Gastroesophageal sphincter (tissue), 4 donors: Measurements from ENCODE around the gene COL4A2. TPM values are rescaled to one million over a fixed set of nuclear protein-coding genes. Genes with fewer than 3 reads are reported as not detected.
A peak's percentile ranks its signal among the peaks of the same experiment; 100 is the strongest.

Experiments used
- ATAC-seq: fragments of 150-250 bp; one replicate; pipeline ENCODE4 v1.9.1; 2016; ENCODE audit warnings: mild to moderate bottlenecking, moderate library complexity
- H3K27ac ChIP-seq, 4 donors: fragments of 200-600 bp; sonication (generic) in 3 of 4; 1 replicate in 3 of 4; 2 replicates in 1 of 4; pipeline ENCODE4 v1.5.1; 2016 to 2019
- H3K27me3 ChIP-seq: fragments of 200-600 bp; sonication (generic); one replicate; pipeline ENCODE4 v1.5.1; 2019
- H3K36me3 ChIP-seq, 2 donors: fragments of 200-600 bp; sonication (generic); one replicate each; pipeline ENCODE4 v1.5.1; 2019; ENCODE audit warnings: control low read depth in 1 of 2
- H3K4me1 ChIP-seq, 3 donors: fragments of 200-600 bp; sonication (generic); 1 replicate in 2 of 3; 2 replicates in 1 of 3; pipeline ENCODE4 v1.5.1; 2016 to 2019; ENCODE audit warnings: control low read depth in 2 of 3
- H3K4me3 ChIP-seq, 2 donors: fragments of 200-600 bp; sonication (generic); one replicate each; pipeline ENCODE4 v1.5.1; 2019; ENCODE audit warnings: mild to moderate bottlenecking in 1 of 2, moderate library complexity in 1 of 2
- H3K9me3 ChIP-seq, 3 donors: fragments of 200-600 bp; sonication (generic); one replicate each; pipeline ENCODE4 v1.5.1; 2017 to 2019; ENCODE audit warnings: control low read depth in 2 of 3
- CTCF ChIP-seq, 4 experiments: fragments of 200-600 bp in 2 of 4; fragments of 450-650 bp in 2 of 4; sonication (generic) in 1 of 4; IDR thresholded peaks; one replicate each; pipeline ENCODE4 v1.5.1; 2017 to 2019; ENCODE audit warnings: antibody characterized with exemption in 4 of 4, mild to moderate bottlenecking in 2 of 4, moderate library complexity in 2 of 4
- EP300 ChIP-seq: sonication (generic); formaldehyde crosslinking; IDR thresholded peaks from one replicate; pipeline ENCODE4 v1.6.1; 2017; ENCODE audit warnings: antibody characterized with exemption, mild to moderate bottlenecking
- POLR2A ChIP-seq, 2 donors: fragments of 450-650 bp; IDR thresholded peaks; one replicate each; pipeline ENCODE4 v1.6.1; 2017; ENCODE audit warnings: antibody characterized with exemption in 2 of 2, mild to moderate bottlenecking in 2 of 2, moderate library complexity in 1 of 2
- POLR2AphosphoS5 ChIP-seq: sonication (generic); formaldehyde crosslinking; IDR thresholded peaks from one replicate; pipeline ENCODE4 v1.6.1; 2017; ENCODE audit warnings: antibody characterized with exemption
- WGBS, 2 donors: methylation state at CpG; one replicate each; pipeline ENCODE4 v1.1.5; 2018; ENCODE audit warnings: low coverage in 1 of 2; 5-methylcytosine and 5-hydroxymethylcytosine counted together
- total RNA-seq, 4 donors: library from RNA; depleted of rRNA; stranded (reverse); fragments of >200 nt; gene quantifications; one replicate each; pipeline ENCODE4 v1.1.0, GENCODE V29; 2016

The COL4A2 gene
- total RNA-seq, 4 donors from 2014 or later = 478 to 945 (median 543) TPM

- 43 to 46% methylated on average over 3 to 7 of the region's 17 CpGs for whole genome bisulfite sequencing, 2 donors
- no peaks in the 10 kb centered on the region for H3K9me3 ChIP-seq
- no peaks in the 10 kb centered on the region for H3K27me3 ChIP-seq
- H3K36me3 ChIP-seq = peaks cover 0 to 97% of the 10 kb centered on the region in 2 donors
- H3K4me3 ChIP-seq = no peak overlapping the region
- H3K27ac ChIP-seq = peak overlapping the region; percentile 62 to 83 (median 76)
- H3K4me1 ChIP-seq = peaks cover 0 to 55% (median 28%) of the 10 kb centered on the region in 3 donors
- TF ChIP-seq POLR2AphosphoS5 (peak; percentile 96), EP300 (no peak), CTCF (IDR thresholded peaks at IDR 0.05) (peak in 1 of 4 experiments; percentile 15), POLR2A (IDR thresholded peaks at IDR 0.05) (no peak)
- peak; percentile 84 for ATAC-seq
Observed at GRCh38 chr13:110506859-110507566, 199.9 kb downstream of the COL4A2 start.

- peaks cover 0 to 55% (median 28%) of the 10 kb centered on the region in 3 donors for H3K4me1 ChIP-seq
- TF ChIP-seq CTCF (IDR thresholded peaks at IDR 0.05) (peak in 2 of 4 experiments; percentile 10 to 40), POLR2A (IDR thresholded peaks at IDR 0.05) (no peak)
- H3K27ac ChIP-seq = peak overlapping the region; percentile 18 to 83 (median 76)
- WGBS, 2 donors = 80% methylated on average over 3 of the region's 23 CpGs; no CpG with 5 or more reads in 1 of the 2 donors
- H3K36me3 ChIP-seq = peaks cover 0 to 97% of the 10 kb centered on the region in 2 donors
- H3K27me3 ChIP-seq = no peaks in the 10 kb centered on the region
- no peaks in the 10 kb centered on the region for H3K9me3 ChIP-seq
- H3K4me3 ChIP-seq = no peak overlapping the region
- ATAC-seq = peak; percentile 46
Observed at GRCh38 chr13:110507678-110508381, 200.7 kb downstream of the COL4A2 start.

GRCh38 chr13:110509478-110509926, 202.4 kb downstream of the COL4A2 start:
- Histone ChIP-seq H3K4me3 (no peak overlapping the region), H3K9me3 (no peaks in the 10 kb centered on the region), H3K27ac (peak overlapping the region; percentile 27 to 83 (median 60)), H3K27me3 (no peaks in the 10 kb centered on the region), H3K36me3 (peaks cover 0 to 97% of the 10 kb centered on the region in 2 donors), H3K4me1 (peaks cover 0 to 55% (median 28%) of the 10 kb centered on the region in 3 donors)
- WGBS, 2 donors = 19 to 31% methylated on average over 3 to 4 of the region's 4 CpGs
- TF ChIP-seq POLR2AphosphoS5 (peak; percentile 61), CTCF (IDR thresholded peaks at IDR 0.05) (no peak), EP300 (peak; percentile 64), POLR2A (IDR thresholded peaks at IDR 0.05) (no peak)
- no peak for ATAC-seq

GRCh38 chr13:110509971-110510786, 203.1 kb downstream of the COL4A2 start:
- Histone ChIP-seq H3K9me3 (no peaks in the 10 kb centered on the region), H3K4me3 (no peak overlapping the region), H3K4me1 (peaks cover 0 to 54% (median 28%) of the 10 kb centered on the region in 3 donors), H3K27me3 (no peaks in the 10 kb centered on the region), H3K27ac (peak overlapping the region; percentile 27 to 83 (median 60)), H3K36me3 (peaks cover 0 to 97% of the 10 kb centered on the region in 2 donors)
- peak; percentile 10 for ATAC-seq
- WGBS, 2 donors = 41 to 49% methylated on average over 7 to 11 of the region's 18 CpGs
- TF ChIP-seq EP300 (no peak), POLR2A (IDR thresholded peaks at IDR 0.05) (no peak), CTCF (IDR thresholded peaks at IDR 0.05) (no peak), POLR2AphosphoS5 (no peak)
